ENCODE measurements around the gene CACHD1.

- TF ChIP-seq CTCF (IDR thresholded peaks at IDR 0.05 in 4 of 5, conservative IDR thresholded peaks at IDR 0.05 in 1 of 5), result no peak
- no peak for TF ChIP-seq POLR2A (IDR thresholded peaks at IDR 0.05)
These were observed 47.7 kb downstream of the CACHD1 start for GRCh38 chr1:64517640-64518039.

Data from gastrocnemius medialis (tissue), 4 donors.